NT2/D1 (cell line): ENCODE data around the gene NBEAL1.
"Not testable (repeated sequence)": the region's sequence is repeated elsewhere in the genome, so short reads cannot be mapped to it uniquely, and the experiment has no call there.

ENCODE experiments used
- DNase-seq: peaks from one replicate; pipeline ENCODE4 v3.0.0-alpha.2; 2011; ENCODE audit warnings: low read depth, low spot score
- H3K27me3 ChIP-seq: 2 replicates; pipeline ENCODE4 v1.6.0; 2011; ENCODE audit warnings: mild to moderate bottlenecking; ENCODE audit not compliant: insufficient read length, insufficient read depth
- H3K36me3 ChIP-seq: 2 replicates; pipeline ENCODE4 v1.6.1; 2011; ENCODE audit warnings: mild to moderate bottlenecking, low read length, mixed read lengths; ENCODE audit not compliant: insufficient read depth, insufficient read length
- H3K4me1 ChIP-seq: 2 replicates; pipeline ENCODE4 v1.5.1; 2011; ENCODE audit not compliant: insufficient read depth, insufficient read length
- H3K4me3 ChIP-seq: 2 replicates; pipeline ENCODE4 v1.5.1; 2011; ENCODE audit warnings: low read depth; ENCODE audit not compliant: insufficient read length
- H3K9ac ChIP-seq: 2 replicates; pipeline ENCODE4 v1.6.0; 2011; ENCODE audit warnings: low read depth; ENCODE audit not compliant: insufficient read length
- H3K9me3 ChIP-seq: 2 replicates; pipeline ENCODE4 v1.5.1; 2011; ENCODE audit warnings: mild to moderate bottlenecking, low read length; ENCODE audit not compliant: insufficient read depth
- SUZ12 ChIP-seq: IDR thresholded peaks from 2 replicates; pipeline ENCODE4 v1.6.1; 2011; ENCODE audit not compliant: insufficient read length, insufficient read depth; ENCODE audit errors: extremely low read depth
- YY1 ChIP-seq: IDR thresholded peaks from 2 replicates; pipeline ENCODE4 v1.6.1; 2011; ENCODE audit not compliant: insufficient read length, insufficient read depth
- ZNF274 ChIP-seq: IDR thresholded peaks from 2 replicates; pipeline ENCODE4 v1.6.1; 2011; ENCODE audit warnings: mild to moderate bottlenecking, low read depth, low read length

Gene NBEAL1

DNA sequence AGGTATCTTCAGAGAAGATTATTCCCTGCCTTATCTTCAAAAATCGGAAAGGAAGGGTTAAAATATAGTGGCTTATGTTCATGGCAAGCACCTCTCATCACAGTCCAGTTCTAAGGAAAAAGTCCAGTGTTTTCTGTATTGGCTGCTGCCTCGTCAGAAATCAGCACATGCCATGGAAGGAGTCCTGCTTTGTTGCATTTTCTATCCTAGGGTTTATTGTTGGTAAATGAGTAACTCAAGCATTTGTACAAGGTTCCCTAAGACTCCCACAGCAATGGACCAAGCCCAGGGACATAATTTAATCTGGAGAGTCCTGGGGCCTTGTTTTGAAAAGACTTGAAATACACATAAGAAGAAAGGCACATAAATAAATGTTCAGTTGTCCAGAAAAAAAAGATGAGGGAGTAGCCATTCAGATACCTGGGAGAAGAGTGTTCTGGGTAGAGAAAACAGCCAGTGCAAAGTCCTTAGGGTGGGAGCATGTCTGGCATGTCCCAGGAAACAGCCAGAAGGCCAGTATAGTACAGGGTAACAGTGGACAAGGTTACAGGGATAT, 26.4 kb downstream of the NBEAL1 start:
- no peaks in the 10 kb centered on the region for H3K9me3 ChIP-seq
- peaks cover 22% of the 10 kb centered on the region for H3K36me3 ChIP-seq
- no peak overlapping the region for H3K9ac ChIP-seq
- no peak for DNase-seq
- H3K27me3 ChIP-seq = no peaks in the 10 kb centered on the region
- no peaks in the 10 kb centered on the region for H3K4me1 ChIP-seq
- no peak for TF ChIP-seq YY1
- no peak for TF ChIP-seq ZNF274
- no peak for TF ChIP-seq SUZ12
- no peak overlapping the region for H3K4me3 ChIP-seq

DNA sequence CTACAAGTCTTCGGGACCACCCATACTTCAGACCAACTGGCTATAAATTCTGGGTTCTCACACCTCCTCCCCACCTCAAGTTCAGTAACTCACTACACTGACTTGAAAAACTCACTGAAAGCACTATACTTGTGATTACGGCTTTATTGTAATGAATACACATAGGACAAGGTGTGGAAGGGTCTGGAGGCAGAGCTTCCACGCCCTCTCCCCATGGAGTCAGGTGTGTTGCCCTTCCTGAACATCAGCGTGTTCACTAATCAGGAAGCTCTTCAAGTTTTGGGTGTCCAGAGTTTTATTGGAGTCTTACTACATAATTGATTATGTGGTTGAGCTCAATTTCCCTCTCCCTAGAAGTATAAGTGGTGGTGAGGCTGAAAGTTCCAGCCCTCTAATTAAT, 27.5 kb downstream of the NBEAL1 start:
- Histone ChIP-seq H3K27me3 (no peaks in the 10 kb centered on the region), H3K36me3 (peaks cover 22% of the 10 kb centered on the region), H3K9ac (no peak overlapping the region), H3K4me1 (no peaks in the 10 kb centered on the region), H3K9me3 (no peaks in the 10 kb centered on the region), H3K4me3 (no peak overlapping the region)
- TF ChIP-seq YY1 (no peak), ZNF274 (no peak), SUZ12 (no peak)
- no peak for DNase-seq

DNA sequence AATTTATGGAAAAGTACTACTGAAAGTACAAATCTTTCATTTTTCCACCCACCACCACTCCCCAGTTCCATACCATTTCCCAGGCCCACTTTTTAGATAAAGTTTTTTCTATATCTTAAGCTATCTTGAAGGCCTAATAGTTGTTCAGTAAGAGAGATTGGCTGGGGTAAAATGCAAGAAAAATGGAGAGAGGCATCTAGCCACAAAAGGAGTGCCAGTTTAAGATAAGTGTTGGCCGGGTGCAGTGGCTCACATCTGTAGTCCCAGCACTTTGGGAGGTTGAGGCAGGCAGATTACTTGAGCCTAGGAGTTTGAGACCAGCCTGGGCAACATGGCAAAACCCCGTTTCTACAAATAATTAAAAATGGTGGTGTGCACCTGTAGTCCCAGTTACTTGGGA, 28.6 kb downstream of the NBEAL1 start:
- no peak for DNase-seq
- H3K9ac ChIP-seq = no peak overlapping the region
- H3K36me3 ChIP-seq = peaks cover 25% of the 10 kb centered on the region
- H3K4me3 ChIP-seq = no peak overlapping the region
- no peaks in the 10 kb centered on the region for H3K9me3 ChIP-seq
- no peaks in the 10 kb centered on the region for H3K4me1 ChIP-seq
- H3K27me3 ChIP-seq = no peaks in the 10 kb centered on the region
- no peak for TF ChIP-seq YY1
- no peak for TF ChIP-seq ZNF274
- no peak for TF ChIP-seq SUZ12

DNA sequence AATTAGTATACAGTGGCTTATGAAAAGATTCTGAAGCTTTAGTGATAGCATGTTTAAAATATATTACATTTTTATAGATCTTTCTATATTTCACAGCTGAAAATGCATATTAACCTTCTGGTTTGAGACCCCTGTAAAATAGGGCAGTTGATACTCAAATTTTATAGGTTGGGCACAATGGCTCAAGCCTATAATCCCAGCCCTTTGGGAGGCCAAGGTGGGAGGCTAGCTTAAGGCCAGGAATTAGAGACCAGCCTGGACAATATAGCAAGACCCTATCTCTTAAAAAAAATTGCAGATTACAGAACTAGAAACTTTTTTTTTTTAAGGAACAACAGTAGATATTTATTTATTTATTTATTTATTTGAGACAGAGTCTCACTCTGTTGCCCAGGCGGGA, 31.2 kb downstream of the NBEAL1 start:
- Histone ChIP-seq H3K4me3 (no peak overlapping the region), H3K27me3 (no peaks in the 10 kb centered on the region), H3K9ac (no peak overlapping the region), H3K9me3 (no peaks in the 10 kb centered on the region), H3K36me3 (peaks cover 26% of the 10 kb centered on the region), H3K4me1 (no peaks in the 10 kb centered on the region)
- TF ChIP-seq YY1 = no peak
- TF ChIP-seq ZNF274 = no peak
- TF ChIP-seq SUZ12 = no peak
- DNase-seq = no peak

DNA sequence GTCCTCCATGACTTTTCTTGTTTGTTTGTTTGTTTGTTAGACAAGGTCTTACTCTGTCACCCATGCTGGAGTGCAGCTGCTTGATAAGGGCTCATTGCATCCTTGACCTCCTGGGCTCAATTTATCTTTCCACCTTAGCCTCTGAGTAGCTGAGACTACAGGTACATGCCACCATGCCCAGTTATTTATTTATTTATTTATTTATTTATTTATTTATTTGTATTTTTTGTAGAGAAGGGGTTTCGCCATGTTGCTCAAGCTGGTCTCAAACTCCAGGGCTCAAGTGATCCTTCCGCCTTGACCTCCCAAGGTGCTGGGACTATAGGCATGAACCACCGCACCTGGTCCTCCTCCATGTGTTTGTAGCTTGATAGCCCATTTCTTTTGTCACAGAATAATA, 37.9 kb downstream of the NBEAL1 start:
- H3K27me3 ChIP-seq = no peaks in the 10 kb centered on the region
- TF ChIP-seq ZNF274 (no peak), SUZ12 (no peak), YY1 (no peak)
- DNase-seq = no peak
- H3K9me3 ChIP-seq = no peaks in the 10 kb centered on the region
- no peaks in the 10 kb centered on the region for H3K4me1 ChIP-seq
- no peak overlapping the region for H3K9ac ChIP-seq
- no peak overlapping the region for H3K4me3 ChIP-seq
- peaks cover 32% of the 10 kb centered on the region for H3K36me3 ChIP-seq

DNA sequence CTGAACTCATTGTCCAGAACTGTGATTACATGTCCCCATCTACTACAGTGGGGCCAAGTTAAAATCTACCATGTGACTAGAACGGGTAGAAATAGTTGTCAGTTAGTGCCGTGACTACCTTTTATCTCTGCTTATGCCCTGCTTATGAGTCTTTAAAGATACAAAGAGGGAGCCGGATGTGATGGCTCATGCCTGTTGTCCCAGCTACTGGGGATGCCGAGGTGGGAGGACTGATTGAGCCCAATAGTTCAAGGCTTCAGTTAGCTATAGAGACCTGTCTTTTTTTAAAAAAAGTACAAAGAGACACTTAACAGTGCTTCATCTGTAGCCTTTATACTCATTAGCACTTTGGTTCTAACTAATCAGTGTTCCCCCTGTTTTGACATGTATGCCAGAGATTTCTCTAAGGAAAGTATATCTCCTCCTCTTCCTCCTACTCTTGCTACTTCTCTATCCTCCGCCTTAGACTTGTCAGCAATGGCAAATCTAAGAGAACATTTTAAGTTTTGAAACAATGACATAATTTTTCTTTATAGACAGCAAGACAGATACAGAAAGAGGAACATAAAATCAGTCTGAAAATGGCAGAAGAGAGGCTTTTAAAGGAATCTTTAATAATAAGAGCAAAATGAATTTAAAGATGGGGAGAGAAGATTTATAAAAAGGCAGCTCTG, 45.0 kb downstream of the NBEAL1 start:
- peaks cover 3% of the 10 kb centered on the region; the same call in 1 of the 2 replicates for H3K9me3 ChIP-seq
- no peak for DNase-seq
- no peaks in the 10 kb centered on the region for H3K4me1 ChIP-seq
- no peaks in the 10 kb centered on the region for H3K27me3 ChIP-seq
- H3K9ac ChIP-seq = no peak overlapping the region
- no peak overlapping the region for H3K4me3 ChIP-seq
- TF ChIP-seq ZNF274 = no peak
- no peak for TF ChIP-seq SUZ12
- no peak for TF ChIP-seq YY1
- peaks cover 59% of the 10 kb centered on the region for H3K36me3 ChIP-seq

DNA sequence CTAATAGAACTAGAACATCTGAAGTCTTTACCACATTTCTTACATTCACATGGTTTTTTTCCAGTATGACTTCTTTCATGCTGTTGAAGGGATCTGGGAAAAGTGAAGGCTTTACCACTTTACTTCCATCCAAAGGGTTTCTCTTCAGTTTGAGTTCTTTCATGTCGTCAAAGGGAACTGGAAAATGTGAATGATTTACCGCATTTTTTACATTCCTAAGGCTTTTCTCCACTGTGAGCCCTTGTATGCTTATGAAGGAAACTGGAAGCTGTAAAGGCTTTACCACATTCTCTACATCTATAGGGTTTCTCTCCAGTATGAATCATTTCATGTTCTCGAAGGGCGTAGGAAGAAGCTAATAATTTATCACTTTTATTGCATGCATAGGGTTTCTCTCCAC, 46.7 kb downstream of the NBEAL1 start:
- Histone ChIP-seq H3K9ac (no peak overlapping the region), H3K4me3 (no peak overlapping the region), H3K27me3 (no peaks in the 10 kb centered on the region), H3K36me3 (peaks cover 55% of the 10 kb centered on the region), H3K9me3 (peaks cover 20% of the 10 kb centered on the region), H3K4me1 (no peaks in the 10 kb centered on the region)
- no peak for DNase-seq
- no peak for TF ChIP-seq ZNF274
- no peak for TF ChIP-seq SUZ12
- no peak for TF ChIP-seq YY1

DNA sequence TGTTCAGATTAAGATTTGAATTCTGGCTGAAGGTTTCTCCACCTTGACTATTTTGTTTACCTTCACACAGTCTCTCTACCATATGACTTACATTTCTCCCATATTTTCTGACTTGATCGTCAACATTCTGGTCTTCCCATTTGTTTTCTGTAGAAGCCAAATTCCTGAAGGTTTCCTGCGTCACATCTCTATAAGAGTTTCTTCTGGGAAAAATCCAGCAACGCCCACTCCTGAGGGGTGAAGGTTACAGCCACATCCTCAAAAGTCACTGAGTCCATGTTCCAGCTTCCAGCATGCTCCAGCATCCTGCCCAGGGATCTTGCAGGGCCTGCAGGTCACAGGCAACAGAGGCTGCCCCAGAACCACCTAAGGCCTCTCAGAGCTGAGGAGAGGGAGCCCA, 47.5 kb downstream of the NBEAL1 start:
- Histone ChIP-seq H3K4me1 (no peaks in the 10 kb centered on the region), H3K9me3 (peaks cover 27% of the 10 kb centered on the region), H3K9ac (no peak overlapping the region), H3K4me3 (no peak overlapping the region), H3K36me3 (peaks cover 54% of the 10 kb centered on the region), H3K27me3 (no peaks in the 10 kb centered on the region)
- DNase-seq = no peak
- TF ChIP-seq SUZ12 (no peak), ZNF274 (no peak), YY1 (no peak)

DNA sequence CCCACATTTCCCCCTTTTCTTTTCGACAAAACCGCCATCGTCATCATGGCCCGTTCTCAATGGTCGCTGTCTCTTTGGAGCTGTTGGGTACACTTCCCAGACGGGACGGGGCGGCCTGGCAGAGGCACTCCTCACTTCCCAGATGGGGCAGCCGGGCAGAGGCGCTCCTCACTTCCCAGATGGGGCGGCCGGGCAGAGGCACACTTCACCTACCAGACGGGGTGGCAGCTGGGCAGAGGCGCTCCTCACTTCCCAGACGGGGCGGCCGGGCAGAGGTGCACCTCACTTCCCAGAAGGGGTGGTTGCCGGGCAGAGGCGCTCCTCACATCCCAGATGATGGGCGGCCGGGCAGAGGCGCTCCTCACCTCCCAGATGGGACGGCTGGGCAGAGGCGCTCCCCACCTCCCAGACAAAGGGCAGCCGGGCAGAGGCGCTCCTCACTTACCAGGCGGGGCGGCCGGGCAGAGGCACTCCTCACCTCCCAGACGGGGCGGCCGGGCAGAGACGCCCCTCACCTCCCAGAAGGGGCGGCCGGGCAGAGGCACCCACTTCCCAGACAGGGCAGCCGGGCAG, 51.9 kb downstream of the NBEAL1 start:
- peaks cover 41% of the 10 kb centered on the region for H3K9me3 ChIP-seq
- not testable (repeated sequence) for H3K9ac ChIP-seq, H3K4me1 ChIP-seq, H3K27me3 ChIP-seq, H3K4me3 ChIP-seq, DNase-seq
- peaks cover 57% of the 10 kb centered on the region for H3K36me3 ChIP-seq
